ENCODE data around the gene PEX3.

DNA sequence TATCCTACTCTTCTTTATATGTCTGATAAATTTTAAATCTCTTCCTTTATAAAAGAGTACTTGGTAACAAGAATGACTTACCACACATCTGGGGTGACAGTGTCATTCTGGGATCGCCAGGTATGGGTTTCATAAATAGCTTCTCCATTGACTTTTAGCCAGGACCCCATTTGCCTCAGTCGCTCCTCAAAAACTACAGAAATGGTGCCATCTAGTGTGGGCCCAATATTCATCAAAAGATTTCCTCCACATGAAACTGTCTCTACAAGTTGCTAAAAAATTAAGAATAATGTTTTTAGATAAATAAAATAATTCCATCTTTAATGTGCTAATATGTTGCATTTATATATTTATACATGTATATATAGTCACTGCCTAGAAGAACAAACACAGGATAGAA is 51.2 kb downstream of the PEX3 start:
- TF ChIP-seq, protein P1, sequence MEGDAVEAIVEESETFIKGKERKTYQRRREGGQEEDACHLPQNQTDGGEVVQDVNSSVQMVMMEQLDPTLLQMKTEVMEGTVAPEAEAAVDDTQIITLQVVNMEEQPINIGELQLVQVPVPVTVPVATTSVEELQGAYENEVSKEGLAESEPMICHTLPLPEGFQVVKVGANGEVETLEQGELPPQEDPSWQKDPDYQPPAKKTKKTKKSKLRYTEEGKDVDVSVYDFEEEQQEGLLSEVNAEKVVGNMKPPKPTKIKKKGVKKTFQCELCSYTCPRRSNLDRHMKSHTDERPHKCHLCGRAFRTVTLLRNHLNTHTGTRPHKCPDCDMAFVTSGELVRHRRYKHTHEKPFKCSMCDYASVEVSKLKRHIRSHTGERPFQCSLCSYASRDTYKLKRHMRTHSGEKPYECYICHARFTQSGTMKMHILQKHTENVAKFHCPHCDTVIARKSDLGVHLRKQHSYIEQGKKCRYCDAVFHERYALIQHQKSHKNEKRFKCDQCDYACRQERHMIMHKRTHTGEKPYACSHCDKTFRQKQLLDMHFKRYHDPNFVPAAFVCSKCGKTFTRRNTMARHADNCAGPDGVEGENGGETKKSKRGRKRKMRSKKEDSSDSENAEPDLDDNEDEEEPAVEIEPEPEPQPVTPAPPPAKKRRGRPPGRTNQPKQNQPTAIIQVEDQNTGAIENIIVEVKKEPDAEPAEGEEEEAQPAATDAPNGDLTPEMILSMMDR (IDR thresholded peaks at IDR 0.05), result no peak
- no peak for TF ChIP-seq POLR2A (IDR thresholded peaks at IDR 0.05)
- no peak for TF ChIP-seq POLR2AphosphoS5 (IDR thresholded peaks at IDR 0.05; ENCODE audit: insufficient read depth in 1 of 2, low read depth in 1 of 2)
